Measurements from ENCODE around the gene ADAD2. TPM values are rescaled to one million over a fixed set of nuclear protein-coding genes. Genes with fewer than 3 reads are reported as not detected.
"Not testable (repeated sequence)": the region's sequence is repeated elsewhere in the genome, so short reads cannot be mapped to it uniquely, and the experiment has no call there.

Gene ADAD2
- total and polyA plus RNA-seq, 2 of the 4 experiments (the other 2 are of a cell fraction): not detected

- H2AFZ ChIP-seq (replicated peaks; ENCODE audit: low read length, poor library complexity): no peak overlapping the region
- no peaks in the 10 kb centered on the region for H3K79me1 ChIP-seq (ENCODE audit: low read depth in 1 of 2, low read length in 2 of 2)
- DNase-seq: no peak
- H3K14ac ChIP-seq (replicated peaks; ENCODE audit: low read depth, low read length): no peak overlapping the region
- no TSS peak for BruUV-seq (replicated peaks)
- H3K56ac ChIP-seq (ENCODE audit: extremely low read depth, insufficient read depth, low read length): no peak overlapping the region
- no peak overlapping the region for H3K27ac ChIP-seq (ENCODE audit: insufficient read depth, low read length)
- no peak overlapping the region for H3K4me2 ChIP-seq (ENCODE audit: low read depth, low read length)
- H3K9ac ChIP-seq (ENCODE audit: low read depth, low read length): no peak overlapping the region
- H2BK15ac ChIP-seq (ENCODE audit: low read depth, low read length): no peak overlapping the region
- no peak overlapping the region for H2BK20ac ChIP-seq (ENCODE audit: low read depth, low read length)
- no peak overlapping the region for H2AK9ac ChIP-seq (replicated peaks; ENCODE audit: low read depth, low read length, poor library complexity)
- no peaks in the 10 kb centered on the region; the same call in 1 of the 2 replicates for H4K20me1 ChIP-seq (ENCODE audit: insufficient read depth, low read length)
- H3K27me3 ChIP-seq (ENCODE audit: control insufficient read depth, insufficient read depth, low read length): peaks cover 16% of the 10 kb centered on the region
- no peak overlapping the region for H4K91ac ChIP-seq (ENCODE audit: insufficient read depth, low read depth, low read length)
- no peak for ATAC-seq (ENCODE audit: low read depth)
- H3K4ac ChIP-seq (ENCODE audit: low read depth, low read length): no peak overlapping the region
- no peaks in the 10 kb centered on the region for H3K36me3 ChIP-seq (ENCODE audit: control insufficient read depth, insufficient read depth, low read length)
- no peak overlapping the region for H4K5ac ChIP-seq (ENCODE audit: low read depth, low read length)
- H3K9me1 ChIP-seq (ENCODE audit: insufficient read depth, low read length): no peaks in the 10 kb centered on the region
- no peak overlapping the region for H4K8ac ChIP-seq (ENCODE audit: low read depth in 2 of 2, low read length in 2 of 2)
- no peaks in the 10 kb centered on the region for H3K9me3 ChIP-seq (ENCODE audit: control insufficient read depth, insufficient read depth, low read length)
- H3K4me1 ChIP-seq (ENCODE audit: control insufficient read depth, insufficient read depth, low read length): peaks cover 2% of the 10 kb centered on the region; the same call in 1 of the 2 replicates
- no peak overlapping the region for H3K18ac ChIP-seq (ENCODE audit: low read depth, low read length)
- intact Hi-C loops (cut with micrococcal nuclease): no loop called here
- H2BK120ac ChIP-seq (ENCODE audit: low read depth, low read length): no peak overlapping the region
- ChIA-PET POLR2A (ENCODE audit: unreplicated experiment) (no interaction called here), CTCF (interaction anchor here (1.2 kb wide), 1 partner anchor 13 kb away, joined by 3 read pairs; no protein-coding TSS in a partner anchor)
- no peak overlapping the region for H3K4me3 ChIP-seq (ENCODE audit: insufficient read depth, low read depth, low read length)
- H2BK5ac ChIP-seq (ENCODE audit: low read depth, low read length, poor library complexity, severe bottlenecking): no peak overlapping the region
- no peak overlapping the region for H3K23ac ChIP-seq (ENCODE audit: low read depth, low read length)
- WGBS, 2 experiments (ENCODE audit: extremely low coverage in 2 of 2, insufficient read length in 1 of 2): 74% methylated on average over 3 of the region's 10 CpGs; no CpG with 5 or more reads in 1 of the 2 experiments
- dilution Hi-C loops (cut with HindIII; ENCODE audit: low sequenced_read_pairs, unreplicated experiment): no loop called here
- TF ChIP-seq FOS (IDR thresholded peaks at IDR 0.05; ENCODE audit: low read depth, low read length) (no peak), SMC3 (IDR thresholded peaks at IDR 0.05; ENCODE audit: low read depth, low read length) (no peak), RAD21 (IDR thresholded peaks at IDR 0.05; ENCODE audit: low read length) (no peak), CTCF (conservative IDR thresholded peaks at IDR 0.05; ENCODE audit: low read depth, low read length) (no peak)
- no peak overlapping the region for H2AK5ac ChIP-seq (ENCODE audit: low read depth, low read length)
- in situ Hi-C loops (cut with MboI; ENCODE audit: low sequenced_read_pairs): no loop called here
These were observed 8.9 kb downstream of the ADAD2 start for GRCh38 chr16:84199861-84200260.

- dilution Hi-C loops (cut with HindIII; ENCODE audit: low sequenced_read_pairs, unreplicated experiment): not testable (repeated sequence)
These were observed 13.6 kb downstream of the ADAD2 start for GRCh38 chr16:84204551-84204950.

More at GRCh38 chr16:84204551-84204950, 13.6 kb downstream of the ADAD2 start:
- H3K9ac ChIP-seq (ENCODE audit: low read depth, low read length); H3K23ac ChIP-seq (ENCODE audit: low read depth, low read length); H3K4me3 ChIP-seq (ENCODE audit: insufficient read depth, low read depth, low read length); DNase-seq; H4K5ac ChIP-seq (ENCODE audit: low read depth, low read length); in situ Hi-C loops (cut with MboI; ENCODE audit: low sequenced_read_pairs); H3K14ac ChIP-seq (replicated peaks; ENCODE audit: low read depth, low read length); H2AK5ac ChIP-seq (ENCODE audit: low read depth, low read length); H2BK15ac ChIP-seq (ENCODE audit: low read depth, low read length); H3K4me1 ChIP-seq (ENCODE audit: control insufficient read depth, insufficient read depth, low read length); BruUV-seq (replicated peaks); H3K18ac ChIP-seq (ENCODE audit: low read depth, low read length); POLR2A ChIA-PET (ENCODE audit: unreplicated experiment); intact Hi-C loops (cut with micrococcal nuclease); H4K20me1 ChIP-seq (ENCODE audit: insufficient read depth, low read length); H3K9me1 ChIP-seq (ENCODE audit: insufficient read depth, low read length); H2BK5ac ChIP-seq (ENCODE audit: low read depth, low read length, poor library complexity, severe bottlenecking); H3K4ac ChIP-seq (ENCODE audit: low read depth, low read length); H4K91ac ChIP-seq (ENCODE audit: insufficient read depth, low read depth, low read length); H3K27ac ChIP-seq (ENCODE audit: insufficient read depth, low read length); CTCF ChIA-PET; H3K79me1 ChIP-seq (ENCODE audit: low read depth in 1 of 2, low read length in 2 of 2); H2AFZ ChIP-seq (replicated peaks; ENCODE audit: low read length, poor library complexity); H3K36me3 ChIP-seq (ENCODE audit: control insufficient read depth, insufficient read depth, low read length); H4K8ac ChIP-seq (ENCODE audit: low read depth in 2 of 2, low read length in 2 of 2); H2AK9ac ChIP-seq (replicated peaks; ENCODE audit: low read depth, low read length, poor library complexity); H3K9me3 ChIP-seq (ENCODE audit: control insufficient read depth, insufficient read depth, low read length); H3K56ac ChIP-seq (ENCODE audit: extremely low read depth, insufficient read depth, low read length); H2BK20ac ChIP-seq (ENCODE audit: low read depth, low read length); ATAC-seq (ENCODE audit: low read depth); H3K4me2 ChIP-seq (ENCODE audit: low read depth, low read length); H2BK120ac ChIP-seq (ENCODE audit: low read depth, low read length): not testable (repeated sequence)
- WGBS, 2 experiments (ENCODE audit: extremely low coverage in 2 of 2, insufficient read length in 1 of 2): 60% methylated on average over 3 of the region's 26 CpGs; no CpG with 5 or more reads in 1 of the 2 experiments
- peaks cover 35% of the 10 kb centered on the region for H3K27me3 ChIP-seq (ENCODE audit: control insufficient read depth, insufficient read depth, low read length)

Data from IMR-90 (cell line).